Measurements from ENCODE around the gene ZNF594.
"Not testable (repeated sequence)": the region's sequence is repeated elsewhere in the genome, so short reads cannot be mapped to it uniquely, and the experiment has no call there.

GRCh38 chr17:5137511-5138197 lies 54.0 kb downstream of the ZNF594 start:
- TF ChIP-seq CTCF (conservative IDR thresholded peaks at IDR 0.05; ENCODE audit: low read length); EZH2phosphoT487 (IDR thresholded peaks at IDR 0.05; ENCODE audit: borderline replicate concordance): not testable (repeated sequence)

All from Loucy (cell line).